Choroid plexus epithelial cell (primary cell): Measurements from ENCODE around the gene IGSF8.
A peak's percentile ranks its signal among the peaks of the same experiment; 100 is the strongest.

Source experiments
- DNase-seq: peaks from one replicate; pipeline ENCODE4 v3.0.0-alpha.2; 2010; ENCODE audit warnings: low read depth
- H3K4me3 ChIP-seq: 2 replicates; pipeline ENCODE4 v1.5.1; 2011; ENCODE audit warnings: low read depth, mild to moderate bottlenecking, control low read depth, low read length, moderate library complexity
- CTCF ChIP-seq: conservative IDR thresholded peaks from 2 replicates; pipeline ENCODE4 v1.5.1; 2011; ENCODE audit warnings: low read depth, mild to moderate bottlenecking, control low read depth, inconsistent platforms, low read length, moderate library complexity

The IGSF8 gene

DNA sequence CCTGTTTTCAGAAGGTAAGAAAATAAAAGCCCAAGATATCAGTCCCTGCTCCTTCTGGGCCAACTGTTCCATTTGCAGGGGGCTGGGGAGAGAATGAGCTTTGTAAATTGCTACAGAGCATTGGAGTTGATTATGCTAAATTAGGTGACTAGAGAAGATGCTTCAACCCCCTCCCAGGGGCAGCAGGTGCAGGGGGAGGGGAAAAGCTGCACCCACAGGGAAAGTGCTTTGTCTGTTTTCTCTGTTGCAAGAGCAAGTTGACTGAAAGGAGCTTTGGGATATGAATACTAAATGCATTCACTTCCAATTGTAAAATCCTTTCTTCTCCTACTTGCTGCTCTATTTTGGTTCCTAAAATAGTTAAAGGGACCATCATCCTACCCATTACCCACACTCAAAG lies 50.1 kb downstream of the IGSF8 start:
- DNase-seq = no peak
- TF ChIP-seq CTCF = no peak
- H3K4me3 ChIP-seq = no peak overlapping the region

DNA sequence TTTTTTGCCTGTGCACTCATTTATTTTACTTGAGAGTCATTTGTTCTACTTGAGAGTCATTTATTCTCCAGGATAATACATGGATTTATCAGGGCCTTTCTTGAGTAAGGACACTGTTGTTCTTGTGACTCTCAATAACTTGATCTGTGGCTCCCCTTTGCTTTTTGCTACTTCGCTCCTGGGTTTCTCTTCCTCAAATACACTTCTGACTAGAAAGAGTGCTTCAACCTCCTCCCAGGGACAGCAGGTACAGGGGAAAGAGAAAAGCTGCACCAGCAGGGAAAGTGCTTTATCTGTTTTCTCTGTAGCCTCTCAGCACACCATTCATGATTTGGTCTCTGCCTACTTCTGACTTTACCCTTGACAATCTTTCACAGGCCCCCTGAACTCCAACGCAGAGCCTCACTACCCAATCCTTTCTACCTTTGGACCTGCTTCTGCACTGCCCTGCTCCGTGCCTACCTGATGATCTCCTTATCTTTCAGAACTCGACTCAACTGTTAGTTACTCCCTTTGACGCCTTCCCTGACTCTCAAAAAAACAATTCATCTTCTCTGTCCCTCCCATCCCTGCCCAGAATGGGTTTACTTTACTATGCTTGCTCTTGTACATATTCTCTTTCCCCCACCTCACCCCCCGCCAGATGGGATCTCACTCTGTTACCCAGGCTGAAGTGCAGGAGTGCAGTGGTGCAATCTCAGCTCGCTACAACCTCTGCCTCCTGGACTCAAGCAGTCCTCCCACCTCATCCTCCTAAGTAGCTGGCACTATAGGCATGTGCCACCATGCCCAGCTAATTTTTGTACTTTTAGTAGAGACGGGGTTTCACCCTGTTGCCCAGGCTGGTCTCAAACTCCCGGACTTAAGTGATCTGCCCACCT lies 51.1 kb downstream of the IGSF8 start:
- no peak for DNase-seq

GRCh38 chr1:160046494-160047110 lies 51.8 kb downstream of the IGSF8 start:
- H3K4me3 ChIP-seq = no peak overlapping the region
- DNase-seq = peak; percentile 61
- TF ChIP-seq CTCF = peak; percentile 72

More for the DNA sequence above, 51.1 kb downstream of the IGSF8 start:
- no peak for TF ChIP-seq CTCF
- H3K4me3 ChIP-seq = no peak overlapping the region

DNA sequence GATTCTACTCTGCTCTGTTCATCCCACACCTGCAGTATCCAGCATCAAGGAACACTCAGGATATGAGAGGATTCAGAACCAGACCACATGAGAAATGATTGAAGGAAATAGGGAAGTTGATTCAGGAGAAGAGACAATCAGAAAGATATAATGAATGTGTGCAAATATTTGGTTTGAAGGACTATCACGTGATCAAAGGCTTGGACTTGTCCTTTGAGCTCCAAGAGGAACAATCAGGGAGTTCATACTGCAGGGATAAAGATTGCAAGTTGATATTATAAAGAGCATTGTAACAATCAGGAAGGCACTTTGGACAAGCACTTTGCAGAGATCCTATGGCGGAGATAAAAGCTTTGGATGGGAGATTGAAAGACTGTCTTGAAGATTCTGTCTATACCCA lies 52.8 kb downstream of the IGSF8 start:
- no peak overlapping the region for H3K4me3 ChIP-seq
- DNase-seq = no peak
- no peak for TF ChIP-seq CTCF

DNA sequence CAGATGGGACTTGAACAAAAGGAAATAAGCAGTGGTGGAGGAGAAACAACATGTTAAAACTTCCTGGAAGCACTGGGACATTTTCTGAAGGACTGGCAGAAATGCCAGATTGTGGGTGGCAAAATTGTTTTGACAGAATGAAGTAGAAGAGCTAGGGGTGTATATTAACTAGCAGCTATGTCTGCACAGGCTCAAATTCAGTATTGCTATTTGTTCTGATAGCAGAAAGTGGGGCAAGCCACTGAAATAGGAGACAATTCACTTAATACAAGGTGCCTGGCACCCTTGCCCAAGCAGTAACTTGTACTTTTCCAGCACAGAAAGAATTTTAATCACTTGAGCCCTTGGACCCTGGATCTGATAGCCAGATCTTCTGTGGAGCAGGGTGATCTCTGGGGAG lies 54.9 kb downstream of the IGSF8 start:
- H3K4me3 ChIP-seq = no peak overlapping the region
- no peak for TF ChIP-seq CTCF

More for the DNA sequence above, 54.9 kb downstream of the IGSF8 start:
- DNase-seq = no peak
